NCI-H526 treated with DMSO at 0.1 percent for 48 hours (cell line): ENCODE measurements around the gene CYP2C8.
"Not testable (repeated sequence)": the region's sequence is repeated elsewhere in the genome, so short reads cannot be mapped to it uniquely, and the experiment has no call there.

Experiments
- DNase-seq: peaks from one replicate; lab custom pipeline; 2025; lab: John Stamatoyannopoulos, UW

Gene CYP2C8

GRCh38 chr10:95069286-95069685 lies at the start of gene CYP2C8:
CYP2C8 (minus strand) TSS chr10:95069497; CDS start chr10:95069402, 95 bp downstream.
- DNase-seq = no peak

- DNase-seq = no peak
Observed at GRCh38 chr10:95116869-95117269, 47.6 kb upstream of the CYP2C8 start.

DNA sequence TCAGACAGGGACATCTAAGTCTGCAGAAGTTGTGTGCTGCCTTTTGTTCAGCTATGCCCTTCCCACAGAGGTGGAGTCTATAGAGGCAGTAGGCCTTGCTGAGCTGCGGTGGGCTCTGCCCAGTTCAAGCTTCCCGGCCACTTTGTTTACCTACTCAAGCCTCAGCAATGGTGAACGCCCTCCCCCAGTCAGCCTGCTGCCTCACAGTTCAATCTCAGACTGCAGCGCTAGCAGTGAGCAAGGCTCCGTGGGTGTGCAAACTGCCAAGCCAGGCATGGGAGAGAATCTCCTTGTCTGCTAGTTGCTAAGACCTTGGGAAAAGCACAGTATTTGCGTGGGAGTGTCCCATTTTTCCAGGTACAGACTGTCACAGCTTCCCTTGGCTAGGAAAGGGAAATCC lies 41.5 kb upstream of the CYP2C8 start:
- DNase-seq = not testable (repeated sequence)

DNA sequence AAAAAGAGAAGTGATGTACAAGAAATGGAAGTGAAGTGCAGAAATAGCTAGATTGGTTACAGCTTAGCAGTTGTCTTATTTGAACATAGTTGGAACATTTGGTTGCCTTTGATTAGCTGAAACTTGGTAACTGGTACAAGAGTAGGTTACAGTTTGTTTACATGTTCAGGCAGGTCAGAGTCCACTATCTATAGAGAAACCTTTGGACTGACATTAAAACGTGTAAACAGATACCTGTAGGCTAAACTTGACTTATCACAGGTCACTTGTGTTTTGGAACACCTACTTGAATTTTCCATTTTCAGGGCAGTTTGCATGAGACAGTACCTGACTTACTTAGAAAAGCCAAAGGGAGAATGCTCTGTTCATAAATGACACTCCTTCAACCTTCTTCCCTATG lies 28.5 kb upstream of the CYP2C8 start:
- DNase-seq = peak; percentile 34

DNA sequence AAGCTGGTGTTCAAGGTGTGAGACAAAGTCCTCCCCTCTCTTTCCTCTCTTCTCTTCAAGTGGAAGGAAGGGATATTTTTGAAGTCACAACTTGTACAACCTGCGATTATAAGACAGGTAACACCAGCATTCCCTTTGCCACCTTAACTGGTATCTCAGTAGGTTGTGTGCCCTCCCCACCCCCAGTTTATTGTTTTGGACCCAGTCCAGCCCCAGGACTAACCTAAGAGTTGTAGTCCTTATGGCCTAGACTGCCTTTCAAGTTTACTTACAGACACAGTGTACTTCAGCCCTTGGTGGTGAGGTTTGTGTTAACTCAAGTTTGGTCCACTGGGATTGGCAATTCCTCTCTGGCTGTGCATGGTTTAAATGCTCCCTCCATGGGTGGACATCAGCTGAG lies 26.8 kb upstream of the CYP2C8 start:
- no peak for DNase-seq

DNA sequence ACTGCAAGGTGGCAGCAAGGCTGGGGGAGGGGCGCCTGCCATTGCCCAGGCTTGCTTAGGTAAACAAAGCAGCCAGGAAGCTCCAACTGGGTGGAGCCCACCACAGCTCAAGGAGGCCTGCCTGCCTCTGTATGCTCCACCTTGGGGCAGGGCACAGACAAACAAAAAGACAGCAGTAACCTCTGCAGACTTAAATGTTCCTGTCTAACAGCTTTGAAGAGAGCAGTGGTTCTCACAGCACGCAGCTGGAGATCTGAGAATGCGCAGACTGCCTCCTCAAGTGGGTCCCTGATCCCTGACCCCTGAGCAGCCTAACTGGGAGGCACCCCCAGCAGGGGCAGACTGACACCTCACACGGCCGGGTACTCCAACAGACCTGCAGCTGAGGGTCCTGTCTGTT lies 10.3 kb upstream of the CYP2C8 start:
- DNase-seq = not testable (repeated sequence)

- no peak for DNase-seq
Observed at GRCh38 chr10:95077556-95077955, 8.3 kb upstream of the CYP2C8 start.

- DNase-seq = no peak
Observed at GRCh38 chr10:95071107-95071660, 1.9 kb upstream of the CYP2C8 start.

DNA sequence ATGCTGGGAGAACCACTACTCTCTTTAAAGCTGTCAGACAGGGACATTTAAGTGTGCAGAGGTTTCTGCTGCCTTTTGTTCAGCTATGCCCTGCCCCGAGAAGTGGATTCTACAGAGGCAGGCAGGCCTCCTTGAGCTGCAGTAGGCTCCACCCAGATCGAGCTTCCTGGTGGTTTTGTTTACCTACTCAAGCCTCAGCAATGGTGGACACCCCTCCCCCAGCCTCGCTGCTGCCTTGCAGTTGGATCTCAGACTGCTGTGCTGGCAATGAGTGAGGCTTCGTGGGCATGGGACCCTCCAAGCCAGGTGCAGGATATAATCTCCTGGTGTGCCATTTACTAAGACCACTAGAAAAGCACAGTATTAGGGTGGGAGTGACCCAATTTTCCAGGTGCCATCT lies 5.2 kb downstream of the CYP2C8 start:
- DNase-seq = not testable (repeated sequence)

- DNase-seq = no peak
Observed at GRCh38 chr10:95056744-95057363, 12.4 kb downstream of the CYP2C8 start.

GRCh38 chr10:95049919-95050318 lies 19.4 kb downstream of the CYP2C8 start:
- DNase-seq = no peak

GRCh38 chr10:95048206-95048605 lies 21.1 kb downstream of the CYP2C8 start:
- no peak for DNase-seq

DNA sequence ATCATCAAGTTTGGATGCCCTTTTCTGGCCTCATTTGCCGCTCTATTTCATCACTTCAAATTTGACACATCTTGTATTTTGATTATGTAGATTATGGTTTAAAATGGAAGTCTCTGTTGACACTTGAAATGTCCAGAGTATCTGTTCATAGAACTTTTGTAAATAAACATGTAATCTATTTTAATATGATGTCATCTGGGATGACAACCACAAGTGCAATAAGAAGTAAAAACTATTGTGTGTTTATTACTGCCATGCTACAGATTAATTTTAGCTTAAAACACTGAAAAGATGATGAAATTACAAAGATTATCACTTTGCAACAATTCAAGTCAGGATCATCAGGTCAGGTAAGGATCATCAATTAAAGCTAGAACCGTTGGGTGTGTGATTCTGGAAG lies 30.0 kb downstream of the CYP2C8 start:
- no peak for DNase-seq

- DNase-seq = no peak
Observed at GRCh38 chr10:95035332-95036295, 33.7 kb downstream of the CYP2C8 start.

GRCh38 chr10:95034401-95034800 lies 34.9 kb downstream of the CYP2C8 start:
- no peak for DNase-seq

DNA sequence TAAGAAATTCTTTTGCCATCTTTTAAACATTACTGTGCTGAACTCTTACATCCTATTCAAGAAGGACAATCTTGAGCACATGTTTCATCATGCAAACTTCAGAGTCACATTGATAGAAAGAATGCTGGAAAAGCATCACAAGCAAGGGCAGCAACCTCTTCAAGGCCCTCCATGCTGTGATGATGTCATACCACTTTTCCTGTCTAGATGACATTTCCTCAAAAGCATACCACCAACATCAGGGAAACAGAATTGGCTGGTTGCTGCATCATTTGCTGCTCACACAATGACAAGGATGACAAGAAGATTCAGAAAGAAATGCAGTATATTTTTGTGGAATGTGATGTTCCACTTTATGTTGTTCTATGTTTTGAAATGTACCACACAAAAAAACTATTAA lies 37.6 kb downstream of the CYP2C8 start:
- DNase-seq = no peak

DNA sequence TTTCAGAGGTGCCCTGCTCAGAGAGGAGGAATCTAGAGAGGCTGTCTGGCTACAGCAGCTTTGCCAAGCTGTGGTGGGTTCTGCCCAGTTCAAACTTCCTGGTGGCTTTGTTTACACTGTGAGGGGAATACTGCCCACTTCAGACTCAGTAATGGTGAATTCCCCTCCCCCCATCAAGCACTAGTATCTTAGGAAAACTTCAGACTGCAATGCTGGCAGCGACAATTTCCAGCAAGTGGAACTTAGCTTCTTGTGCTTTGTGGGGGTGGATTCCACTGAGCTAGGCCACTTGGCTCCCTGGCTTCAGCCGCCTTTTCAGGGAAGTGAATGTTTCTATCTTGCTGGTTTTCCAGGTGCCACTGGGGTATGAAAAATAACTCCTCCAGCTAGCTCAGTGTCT lies 42.8 kb downstream of the CYP2C8 start:
- DNase-seq = no peak

- no peak for DNase-seq
Observed at GRCh38 chr10:94997741-94998174, 71.5 kb downstream of the CYP2C8 start.

GRCh38 chr10:94992811-94993210 lies 76.5 kb downstream of the CYP2C8 start:
- DNase-seq = no peak

DNA sequence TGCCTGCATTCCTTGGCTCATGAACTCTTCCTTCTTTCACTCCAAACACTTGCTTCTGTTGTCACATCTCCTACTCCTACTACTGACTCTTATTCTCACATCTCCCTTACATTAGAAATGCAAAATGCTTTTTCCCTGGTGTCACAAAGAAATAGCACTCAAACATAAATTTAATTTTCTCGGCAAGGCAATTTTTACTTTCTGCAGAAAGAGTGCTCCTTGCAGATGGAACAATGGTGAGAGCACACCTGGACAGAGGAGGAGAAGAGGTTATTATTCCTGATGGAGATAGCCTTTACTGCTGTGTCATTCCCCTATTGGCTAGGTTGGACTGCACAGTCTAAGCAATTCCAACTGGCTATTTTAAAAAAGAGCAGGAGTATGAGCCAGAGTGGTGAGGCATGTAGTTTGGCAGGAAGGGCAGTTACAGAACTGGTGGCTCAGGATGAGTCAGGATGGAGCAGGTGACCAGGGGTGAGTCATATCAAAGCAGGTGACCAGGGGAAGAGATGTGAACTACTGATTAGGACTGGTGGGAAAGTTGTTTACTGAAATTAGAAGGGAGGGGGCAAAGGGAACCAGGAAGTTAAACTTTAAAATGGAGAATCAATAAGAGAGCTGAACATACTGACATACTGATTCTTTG lies 77.9 kb downstream of the CYP2C8 start:
- no peak for DNase-seq

GRCh38 chr10:94989192-94989591 lies 80.1 kb downstream of the CYP2C8 start:
- no peak for DNase-seq
